Measurements from ENCODE around the gene RCOR1.
A peak's percentile ranks its signal among the peaks of the same experiment; 100 is the strongest.
"Not testable (repeated sequence)": the region's sequence is repeated elsewhere in the genome, so short reads cannot be mapped to it uniquely, and the experiment has no call there.

Gene RCOR1

GRCh38 chr14:102591944-102592762, at the start of gene RCOR1:
Gene RCOR1, plus strand, starts transcription at chr14:102592649. Its CDS starts 238 bp downstream, at chr14:102592887.
- no peak for TF ChIP-seq CTCF (IDR thresholded peaks at IDR 0.05; ENCODE audit: low read length, missing control alignments)
- DNase-seq (ENCODE audit: low read depth): peak; percentile 98
- peak within 1 kb of the TSS; percentile 82 for H3K4me3 ChIP-seq (replicated peaks; ENCODE audit: low read depth, low read length)

- no peak overlapping the region for H3K4me3 ChIP-seq (replicated peaks; ENCODE audit: low read depth, low read length)
- TF ChIP-seq CTCF (IDR thresholded peaks at IDR 0.05; ENCODE audit: low read length, missing control alignments): no peak
- DNase-seq (ENCODE audit: low read depth): no peak
Measured at GRCh38 chr14:102544046-102544746, 48.3 kb upstream of the RCOR1 start.

- DNase-seq (ENCODE audit: low read depth): no peak
- TF ChIP-seq CTCF (IDR thresholded peaks at IDR 0.05; ENCODE audit: low read length, missing control alignments): no peak
- no peak overlapping the region for H3K4me3 ChIP-seq (replicated peaks; ENCODE audit: low read depth, low read length)
Measured at GRCh38 chr14:102544747-102545460, 47.5 kb upstream of the RCOR1 start.

- no peak overlapping the region for H3K4me3 ChIP-seq (replicated peaks; ENCODE audit: low read depth, low read length)
- no peak for TF ChIP-seq CTCF (IDR thresholded peaks at IDR 0.05; ENCODE audit: low read length, missing control alignments)
- peak; percentile 58 for DNase-seq (ENCODE audit: low read depth)
Measured at GRCh38 chr14:102545461-102546265, 46.8 kb upstream of the RCOR1 start.

GRCh38 chr14:102548616-102549240, 43.7 kb upstream of the RCOR1 start:
- no peak for TF ChIP-seq CTCF (IDR thresholded peaks at IDR 0.05; ENCODE audit: low read length, missing control alignments)
- H3K4me3 ChIP-seq (replicated peaks; ENCODE audit: low read depth, low read length): no peak overlapping the region
- DNase-seq (ENCODE audit: low read depth): no peak

- not testable (repeated sequence) for DNase-seq (ENCODE audit: low read depth); H3K4me3 ChIP-seq (replicated peaks; ENCODE audit: low read depth, low read length)
Measured at GRCh38 chr14:102550927-102551401, 41.5 kb upstream of the RCOR1 start.

All from fibroblast of pulmonary artery (primary cell).